ENCODE data around the gene PSORS1C2.

PSORS1C2 gene

GRCh38 chr6:31130751-31131150, 8.1 kb downstream of the PSORS1C2 start:
- TF ChIP-seq CTCF (IDR thresholded peaks at IDR 0.05; ENCODE audit: extremely low read depth, missing control alignments) = no peak
- DNase-seq (ENCODE audit: low spot score) = no peak

GRCh38 chr6:31129130-31129529, 9.7 kb downstream of the PSORS1C2 start:
- no peak for TF ChIP-seq CTCF (IDR thresholded peaks at IDR 0.05; ENCODE audit: extremely low read depth, missing control alignments)
- no peak for DNase-seq (ENCODE audit: low spot score)

GRCh38 chr6:31128093-31128676, 10.7 kb downstream of the PSORS1C2 start:
- peak; percentile 66 for TF ChIP-seq CTCF (IDR thresholded peaks at IDR 0.05; ENCODE audit: extremely low read depth, missing control alignments)
- DNase-seq (ENCODE audit: low spot score) = peak; percentile 83

- TF ChIP-seq CTCF (IDR thresholded peaks at IDR 0.05; ENCODE audit: extremely low read depth, missing control alignments) = no peak
- DNase-seq (ENCODE audit: low spot score) = no peak
Measured at GRCh38 chr6:31126396-31127175, 12.3 kb downstream of the PSORS1C2 start.

GRCh38 chr6:31125586-31126363, 13.1 kb downstream of the PSORS1C2 start:
- no peak for TF ChIP-seq CTCF (IDR thresholded peaks at IDR 0.05; ENCODE audit: extremely low read depth, missing control alignments)
- DNase-seq (ENCODE audit: low spot score) = no peak

GRCh38 chr6:31125162-31125561, 13.7 kb downstream of the PSORS1C2 start:
- DNase-seq (ENCODE audit: low spot score) = no peak
- no peak for TF ChIP-seq CTCF (IDR thresholded peaks at IDR 0.05; ENCODE audit: extremely low read depth, missing control alignments)
